OCI-LY7 (cell line): ENCODE results near the gene NOP16. TPM values are rescaled to one million over a fixed set of nuclear protein-coding genes. Genes with fewer than 3 reads are reported as not detected.

Source experiments
- BruUV-seq: library from RNA; stranded (reverse); fragments of 400-500 nt; replicated peaks from 2 replicates; lab custom pipeline; 2021; lab: Mats Ljungman, UMichigan
- CTCF ChIA-PET: fragments of 300-600 bp; sonication (Branson Sonifier 250); formaldehyde crosslinking; loops from one replicate; lab custom pipeline; 2022; ENCODE audit warnings: antibody characterized with exemption; ENCODE audit not compliant: unreplicated experiment; lab: Charles Lee
- POLR2A ChIA-PET: fragments of 300-600 bp; sonication (Branson Sonifier 250); formaldehyde crosslinking; loops from one replicate; lab custom pipeline; 2022; ENCODE audit warnings: antibody characterized with exemption; lab: Charles Lee
- DNase-seq: peaks from one replicate; pipeline ENCODE4 v3.0.0-alpha.2; 2015; ENCODE audit warnings: low spot score
- H2AFZ ChIP-seq: fragments of 200-600 bp; sonication (generic), shearing (Covaris generic); 2 replicates; pipeline ENCODE4 v1.6.1; 2014; ENCODE audit warnings: mild to moderate bottlenecking, antibody characterized with exemption, low read length, moderate library complexity
- H3K27ac ChIP-seq: fragments of 200-600 bp; sonication (generic); 2 replicates; pipeline ENCODE4 v1.5.1; 2014; ENCODE audit warnings: mixed run types, low read depth, mild to moderate bottlenecking, moderate library complexity, low read length, inconsistent platforms; ENCODE audit not compliant: poor library complexity, severe bottlenecking
- H3K36me3 ChIP-seq: fragments of 200-600 bp; sonication (generic); 2 replicates; pipeline ENCODE4 v1.6.1; 2014; ENCODE audit warnings: mild to moderate bottlenecking, antibody characterized with exemption, low read length, moderate library complexity, mixed read lengths; ENCODE audit not compliant: insufficient read depth
- H3K4me1 ChIP-seq: fragments of 200-600 bp; sonication (generic); 2 replicates; pipeline ENCODE4 v1.5.1; 2014; ENCODE audit warnings: mild to moderate bottlenecking, low read length; ENCODE audit not compliant: insufficient read depth, poor library complexity, severe bottlenecking
- H3K4me2 ChIP-seq: fragments of 200-600 bp; sonication (generic); 2 replicates; pipeline ENCODE4 v1.6.1; 2014; ENCODE audit warnings: mild to moderate bottlenecking, low read length
- H3K4me3 ChIP-seq: fragments of 200-600 bp; sonication (generic); 2 replicates; pipeline ENCODE4 v1.5.1; 2014; ENCODE audit warnings: mild to moderate bottlenecking, low read depth, low read length; ENCODE audit not compliant: poor library complexity, severe bottlenecking
- H3K79me2 ChIP-seq: fragments of 200-600 bp; sonication (generic); 2 replicates; pipeline ENCODE4 v1.6.1; 2016; ENCODE audit warnings: low read depth, mild to moderate bottlenecking, low read length, moderate library complexity, mixed read lengths; ENCODE audit not compliant: insufficient read depth
- H3K9me2 ChIP-seq: fragments of 200-600 bp; sonication (generic); 2 replicates; pipeline ENCODE4 v1.6.1; 2016; ENCODE audit warnings: mild to moderate bottlenecking, low read length, mixed read lengths; ENCODE audit not compliant: insufficient read depth
- H3K9me3 ChIP-seq: fragments of 200-600 bp; sonication (generic); 2 replicates; pipeline ENCODE4 v1.6.1; 2014; ENCODE audit warnings: mild to moderate bottlenecking, mixed run types, low read length, mixed read lengths
- H4K20me1 ChIP-seq: fragments of 200-600 bp; sonication (generic); 2 replicates; pipeline ENCODE4 v1.6.1; 2014; ENCODE audit warnings: mild to moderate bottlenecking, antibody characterized with exemption, low read length, moderate library complexity, mixed read lengths; ENCODE audit not compliant: insufficient read depth
- CTCF ChIP-seq: fragments of 200-600 bp; sonication (generic); conservative IDR thresholded peaks from 2 replicates; pipeline ENCODE4 v1.5.1; 2014; ENCODE audit warnings: mild to moderate bottlenecking, antibody characterized with exemption, low read length, moderate library complexity, mixed read lengths
- EZH2phosphoT487 ChIP-seq: fragments of 200-600 bp; sonication (generic); IDR thresholded peaks from 2 replicates; pipeline ENCODE4 v1.6.1; 2018; ENCODE audit warnings: low read depth, borderline replicate concordance, mild to moderate bottlenecking, mixed run types, antibody characterized with exemption, low read length, moderate library complexity, mixed read lengths
- intact Hi-C: fragments of 100-400 bp; cut with micrococcal nuclease; formaldehyde crosslinking; loops from one replicate; pipeline ENCODE4 v1.10.0; 2022; ENCODE audit not compliant: unreplicated experiment
- total RNA-seq, 2 experiments: library from RNA; depleted of rRNA in 1 of 2; stranded (reverse); fragments of >200 nt in 1 of 2; shearing (Covaris generic) in 1 of 2; gene quantifications; 2 replicates each; pipeline ENCODE4 v1.2.3, GENCODE V29; 2014 to 2022

Gene NOP16
- total RNA-seq, 2 experiments from 2014 or later = 83.8 to 86.4 TPM

DNA sequence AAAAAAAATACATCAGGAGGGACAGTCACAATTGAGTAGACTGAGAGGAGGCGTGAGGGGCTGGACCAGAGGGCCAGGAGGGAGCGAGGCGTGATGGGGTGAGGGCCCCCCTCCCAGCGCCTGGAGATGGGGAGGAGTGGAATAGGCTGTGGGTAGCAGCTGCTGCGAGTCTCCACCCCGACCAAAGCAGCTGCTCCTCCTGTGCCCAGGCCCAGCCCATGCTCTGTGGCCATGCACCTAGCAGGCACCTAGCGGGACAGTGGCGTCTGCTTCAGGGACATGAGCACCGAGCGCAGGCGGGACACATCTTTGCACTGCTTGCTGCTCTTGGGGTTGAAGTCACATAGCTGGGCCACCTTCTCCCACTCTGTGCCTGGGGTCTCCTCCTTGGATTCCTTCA lies 4.1 kb upstream of the NOP16 start:
- ChIA-PET CTCF (no interaction called here), POLR2A (interaction anchor here (1.3 kb wide), 1 partner anchor 38 kb away, joined by 3 read pairs; no protein-coding TSS in a partner anchor)
- Histone ChIP-seq H3K4me3 (no peak overlapping the region), H3K27ac (no peak overlapping the region), H3K9me3 (no peaks in the 10 kb centered on the region), H3K36me3 (peaks cover 43% of the 10 kb centered on the region), H2AFZ (no peak overlapping the region), H3K4me2 (no peak overlapping the region), H3K79me2 (peaks cover 28% of the 10 kb centered on the region), H3K9me2 (no peaks in the 10 kb centered on the region), H4K20me1 (no peaks in the 10 kb centered on the region), H3K4me1 (peaks cover 5% of the 10 kb centered on the region)
- no TSS peak for BruUV-seq
- TF ChIP-seq CTCF (no peak), EZH2phosphoT487 (no peak)
- no peak for DNase-seq
- intact Hi-C loops = no loop called here

GRCh38 chr5:176391999-176392398 lies 3.6 kb upstream of the NOP16 start:
- Histone ChIP-seq H3K9me2 (no peaks in the 10 kb centered on the region), H3K4me1 (peaks cover 10% of the 10 kb centered on the region), H2AFZ (no peak overlapping the region), H3K9me3 (no peaks in the 10 kb centered on the region), H4K20me1 (peaks cover 5% of the 10 kb centered on the region; the same call in 1 of the 2 replicates), H3K4me3 (no peak overlapping the region), H3K4me2 (no peak overlapping the region), H3K36me3 (peaks cover 49% of the 10 kb centered on the region), H3K79me2 (peaks cover 33% of the 10 kb centered on the region), H3K27ac (no peak overlapping the region)
- intact Hi-C loops = no loop called here
- ChIA-PET CTCF (no interaction called here), POLR2A (interaction anchor here (0.9 to 1.3 kb wide), 2 partner anchors 37 to 324 kb away, joined by 3 read pairs; no protein-coding TSS in a partner anchor)
- no peak for DNase-seq
- no TSS peak for BruUV-seq
- no peak for TF ChIP-seq CTCF
- TF ChIP-seq EZH2phosphoT487 = no peak

GRCh38 chr5:176391479-176391878 lies 3.1 kb upstream of the NOP16 start:
- peaks cover 54% of the 10 kb centered on the region for H3K36me3 ChIP-seq
- TF ChIP-seq CTCF (peak; percentile 62), EZH2phosphoT487 (no peak)
- peaks cover 38% of the 10 kb centered on the region for H3K79me2 ChIP-seq
- no peaks in the 10 kb centered on the region for H3K9me3 ChIP-seq
- intact Hi-C loops = no loop called here
- CTCF ChIA-PET = interaction anchor here (0.6 kb wide), 1 partner anchor 557 kb away, joined by 3 read pairs; no protein-coding TSS in a partner anchor
- peaks cover 15% of the 10 kb centered on the region for H3K4me1 ChIP-seq
- no peak overlapping the region for H2AFZ ChIP-seq
- POLR2A ChIA-PET = interaction anchor here (0.6 to 0.9 kb wide), 2 partner anchors 31 to 325 kb away, joined by 3 read pairs; no protein-coding TSS in a partner anchor
- no peak overlapping the region for H3K4me2 ChIP-seq
- no TSS peak for BruUV-seq
- no peaks in the 10 kb centered on the region for H3K9me2 ChIP-seq
- no peak overlapping the region for H3K4me3 ChIP-seq
- DNase-seq = no peak
- H4K20me1 ChIP-seq = peaks cover 10% of the 10 kb centered on the region
- H3K27ac ChIP-seq = no peak overlapping the region
